Hepatocyte (in vitro differentiated cells): Measurements from ENCODE around the gene CPSF3. TPM values are rescaled to one million over a fixed set of nuclear protein-coding genes. Genes with fewer than 3 reads are reported as not detected.

Experiments
- DNase-seq: peaks from one replicate; pipeline ENCODE4 v3.0.0-alpha.2; 2016; ENCODE audit warnings: low spot score
- H2AFZ ChIP-seq: fragments of 200-600 bp; sonication (generic); 2 replicates; pipeline ENCODE4 v1.6.0; 2016; ENCODE audit warnings: antibody characterized with exemption, mild to moderate bottlenecking
- H3K27ac ChIP-seq: fragments of 200-600 bp; sonication (generic); 2 replicates; pipeline ENCODE4 v1.5.1; 2016; ENCODE audit warnings: mild to moderate bottlenecking
- H3K27me3 ChIP-seq: fragments of 200-600 bp; sonication (generic); 2 replicates; pipeline ENCODE4 v1.6.1; 2016
- H3K36me3 ChIP-seq: fragments of 200-600 bp; sonication (generic); replicated peaks from 2 replicates; pipeline ENCODE4 v1.5.1; 2016; ENCODE audit warnings: low read depth; ENCODE audit not compliant: insufficient read depth
- H3K4me1 ChIP-seq: fragments of 200-600 bp; sonication (generic); 2 replicates; pipeline ENCODE4 v1.5.1; 2016; ENCODE audit warnings: mild to moderate bottlenecking, moderate library complexity; ENCODE audit not compliant: insufficient read depth
- H3K4me2 ChIP-seq: fragments of 200-600 bp; sonication (generic); 2 replicates; pipeline ENCODE4 v1.6.0; 2016
- H3K4me3 ChIP-seq: fragments of 200-600 bp; sonication (generic); 2 replicates; pipeline ENCODE4 v1.5.1; 2016; ENCODE audit warnings: mild to moderate bottlenecking
- H3K79me2 ChIP-seq: fragments of 200-600 bp; sonication (generic); 2 replicates; pipeline ENCODE4 v1.6.0; 2017; ENCODE audit warnings: mild to moderate bottlenecking
- H3K9me2 ChIP-seq: fragments of 200-600 bp; sonication (generic); replicated peaks from 2 replicates; pipeline ENCODE4 v1.6.0; 2017; ENCODE audit warnings: mild to moderate bottlenecking; ENCODE audit not compliant: insufficient read depth
- H3K9me3 ChIP-seq: fragments of 200-600 bp; sonication (generic); 2 replicates; pipeline ENCODE4 v1.5.1; 2016; ENCODE audit warnings: low read depth, mild to moderate bottlenecking
- H4K20me1 ChIP-seq: fragments of 200-600 bp; sonication (generic); 2 replicates; pipeline ENCODE4 v1.6.0; 2016; ENCODE audit warnings: mild to moderate bottlenecking; ENCODE audit not compliant: insufficient read depth, poor library complexity, severe bottlenecking
- EZH2 ChIP-seq: fragments of 200-600 bp; sonication (generic); IDR thresholded peaks from 2 replicates; pipeline ENCODE4 v1.6.1; 2016; ENCODE audit warnings: antibody characterized with exemption, mild to moderate bottlenecking, borderline replicate concordance
- EZH2phosphoT487 ChIP-seq: fragments of 200-600 bp; sonication (generic); IDR thresholded peaks from one replicate; pipeline ENCODE4 v1.6.1; 2018; ENCODE audit warnings: antibody characterized with exemption, mild to moderate bottlenecking, low read depth, moderate library complexity; ENCODE audit not compliant: unreplicated experiment, severe bottlenecking
- WGBS: methylation state at CpG from one replicate; pipeline ENCODE4 v1.1.6; 2016; ENCODE audit warnings: low lambda C conversion rate; ENCODE audit errors: missing lambda C conversion rate; 5-methylcytosine and 5-hydroxymethylcytosine counted together
- polyA plus RNA-seq: library from polyadenylated mRNA; unstranded; fragments of >200 nt; fragmentation: Nextera tagmentation; extraction: Ambion mirVana; gene quantifications from 2 replicates; pipeline ENCODE4 v1.2.1, GENCODE V29; 2016
- total RNA-seq: library from RNA; depleted of rRNA; stranded (reverse); fragments of >200 nt; gene quantifications from 2 replicates; pipeline ENCODE4 v1.2.3, GENCODE V29; 2014
- TF ChIP-seq, protein P1 (sequence below): fragments of 200-600 bp; sonication (generic); IDR thresholded peaks from 2 replicates; pipeline ENCODE4 v1.5.1; 2016; ENCODE audit warnings: antibody characterized with exemption, mild to moderate bottlenecking; ENCODE audit not compliant: poor library complexity

CPSF3 gene
- total and polyA plus RNA-seq, 2 experiments from 2014 or later = 23.9 to 38.7 TPM

GRCh38 chr2:9428965-9429577 is 5.6 kb downstream of the CPSF3 start:
- Histone ChIP-seq H2AFZ (no peak overlapping the region), H3K27ac (no peak overlapping the region), H3K4me1 (peaks cover 10% of the 10 kb centered on the region), H3K9me2 (no peaks in the 10 kb centered on the region), H3K27me3 (no peaks in the 10 kb centered on the region), H3K79me2 (peaks cover 14% of the 10 kb centered on the region), H3K4me3 (no peak overlapping the region), H3K4me2 (no peak overlapping the region), H3K9me3 (no peaks in the 10 kb centered on the region), H3K36me3 (no peaks in the 10 kb centered on the region), H4K20me1 (no peaks in the 10 kb centered on the region)
- 75% methylated on average over 5 of the region's 5 CpGs for WGBS
- TF ChIP-seq, protein P1, sequence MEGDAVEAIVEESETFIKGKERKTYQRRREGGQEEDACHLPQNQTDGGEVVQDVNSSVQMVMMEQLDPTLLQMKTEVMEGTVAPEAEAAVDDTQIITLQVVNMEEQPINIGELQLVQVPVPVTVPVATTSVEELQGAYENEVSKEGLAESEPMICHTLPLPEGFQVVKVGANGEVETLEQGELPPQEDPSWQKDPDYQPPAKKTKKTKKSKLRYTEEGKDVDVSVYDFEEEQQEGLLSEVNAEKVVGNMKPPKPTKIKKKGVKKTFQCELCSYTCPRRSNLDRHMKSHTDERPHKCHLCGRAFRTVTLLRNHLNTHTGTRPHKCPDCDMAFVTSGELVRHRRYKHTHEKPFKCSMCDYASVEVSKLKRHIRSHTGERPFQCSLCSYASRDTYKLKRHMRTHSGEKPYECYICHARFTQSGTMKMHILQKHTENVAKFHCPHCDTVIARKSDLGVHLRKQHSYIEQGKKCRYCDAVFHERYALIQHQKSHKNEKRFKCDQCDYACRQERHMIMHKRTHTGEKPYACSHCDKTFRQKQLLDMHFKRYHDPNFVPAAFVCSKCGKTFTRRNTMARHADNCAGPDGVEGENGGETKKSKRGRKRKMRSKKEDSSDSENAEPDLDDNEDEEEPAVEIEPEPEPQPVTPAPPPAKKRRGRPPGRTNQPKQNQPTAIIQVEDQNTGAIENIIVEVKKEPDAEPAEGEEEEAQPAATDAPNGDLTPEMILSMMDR = no peak
- TF ChIP-seq EZH2 (no peak), EZH2phosphoT487 (no peak)
- DNase-seq = no peak

DNA sequence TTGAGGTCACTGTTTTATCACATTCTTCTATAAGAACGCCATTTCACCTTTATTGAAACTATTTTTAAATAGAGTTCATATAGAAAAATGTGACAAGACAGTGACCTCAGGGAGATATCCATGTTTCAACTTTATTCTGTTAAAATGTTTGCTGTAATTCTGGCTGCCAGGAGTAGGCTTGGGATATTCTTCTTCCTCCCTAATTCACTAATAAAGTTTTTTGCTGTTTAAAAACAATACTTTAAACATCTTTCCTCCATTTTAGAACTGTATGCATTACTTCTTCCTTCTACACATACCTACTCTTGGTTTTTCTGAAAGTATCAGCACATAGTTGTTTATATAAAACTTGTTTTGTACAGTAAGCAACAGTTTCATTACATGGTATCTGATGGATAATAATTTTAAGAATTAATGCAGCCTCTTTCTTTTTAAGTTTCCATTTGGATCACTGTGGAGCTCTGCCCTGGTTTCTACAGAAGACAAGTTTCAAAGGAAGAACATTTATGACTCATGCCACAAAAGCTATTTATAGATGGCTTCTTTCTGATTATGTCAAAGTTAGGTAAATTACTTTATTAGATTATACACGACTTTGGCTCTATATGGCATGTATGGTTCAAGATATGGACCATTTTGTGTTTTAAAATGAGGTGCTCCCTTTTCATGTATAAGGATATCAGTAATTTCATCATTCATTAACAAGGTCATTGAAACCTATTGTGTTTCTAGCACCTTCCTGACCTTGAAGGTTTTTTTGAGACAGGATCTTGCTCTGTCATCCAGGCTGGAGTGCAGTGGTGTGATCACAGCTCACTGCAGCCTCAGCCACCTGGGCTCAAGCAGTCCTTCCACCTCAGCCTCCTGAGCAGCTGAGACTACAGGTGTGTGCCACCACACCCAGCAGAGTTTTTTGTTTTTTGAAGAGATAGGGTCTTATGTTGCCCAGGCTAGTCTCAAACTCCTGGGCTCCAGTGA is 7.2 kb downstream of the CPSF3 start:
- no peak overlapping the region for H3K4me2 ChIP-seq
- WGBS = 87% methylated on average over 2 of the region's 2 CpGs

DNA sequence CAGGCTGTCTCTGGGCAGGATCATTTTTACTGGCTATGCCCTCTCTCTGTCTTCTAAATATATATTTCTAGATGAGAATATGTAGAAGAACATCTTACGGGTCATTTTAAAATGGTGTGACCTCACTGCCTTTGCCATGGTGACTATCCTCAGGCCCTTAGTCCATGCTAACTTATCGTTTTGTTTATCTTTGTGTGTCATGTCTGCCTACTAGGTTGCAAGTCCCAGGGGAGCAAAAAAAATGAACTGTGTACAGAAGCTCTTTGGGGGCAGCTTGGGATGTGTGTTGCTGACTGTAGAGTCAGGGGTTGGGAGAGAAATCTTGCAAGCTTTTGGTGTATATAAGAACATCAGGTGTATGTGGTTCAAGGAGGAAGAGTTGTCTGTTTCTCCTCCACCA is 11.0 kb downstream of the CPSF3 start:
- no peaks in the 10 kb centered on the region for H3K9me2 ChIP-seq
- TF ChIP-seq EZH2 = no peak
- TF ChIP-seq, protein P1 = no peak
- no peak for TF ChIP-seq EZH2phosphoT487
- H3K36me3 ChIP-seq = peaks cover 3% of the 10 kb centered on the region
- no peak overlapping the region for H3K4me2 ChIP-seq
- H3K4me1 ChIP-seq = no peaks in the 10 kb centered on the region
- WGBS = 83% methylated on average over 2 of the region's 2 CpGs
- H3K79me2 ChIP-seq = no peaks in the 10 kb centered on the region
- DNase-seq = no peak
- no peaks in the 10 kb centered on the region for H3K9me3 ChIP-seq
- no peaks in the 10 kb centered on the region for H4K20me1 ChIP-seq
- H2AFZ ChIP-seq = no peak overlapping the region
- H3K27me3 ChIP-seq = no peaks in the 10 kb centered on the region
- H3K4me3 ChIP-seq = no peak overlapping the region
- H3K27ac ChIP-seq = no peak overlapping the region

More for the DNA sequence above, 7.2 kb downstream of the CPSF3 start:
- no peaks in the 10 kb centered on the region for H3K9me3 ChIP-seq
- H3K4me1 ChIP-seq = no peaks in the 10 kb centered on the region
- H3K27ac ChIP-seq = peak overlapping the region; percentile 36
- no peak for DNase-seq
- no peaks in the 10 kb centered on the region for H3K36me3 ChIP-seq
- H3K27me3 ChIP-seq = no peaks in the 10 kb centered on the region
- H3K79me2 ChIP-seq = no peaks in the 10 kb centered on the region
- H2AFZ ChIP-seq = no peak overlapping the region
- TF ChIP-seq EZH2phosphoT487 (no peak), EZH2 (no peak)
- TF ChIP-seq, protein P1 = no peak
- H3K4me3 ChIP-seq = no peak overlapping the region
- H4K20me1 ChIP-seq = no peaks in the 10 kb centered on the region
- no peaks in the 10 kb centered on the region for H3K9me2 ChIP-seq
